Esophagus squamous epithelium (tissue), 4 donors: Measurements from ENCODE around the gene CCDC74A.
"Not testable (repeated sequence)": the region's sequence is repeated elsewhere in the genome, so short reads cannot be mapped to it uniquely, and the experiment has no call there.

Experiments
- CTCF ChIP-seq, 6 experiments: fragments of 450-650 bp in 4 of 6; fragments of 200-600 bp in 2 of 6; sonication (generic) in 2 of 6; IDR thresholded peaks; one replicate each; pipeline ENCODE4 v1.5.1; 2016 to 2019; ENCODE audit warnings: antibody characterized with exemption in 6 of 6, mild to moderate bottlenecking in 4 of 6, moderate library complexity in 4 of 6
- POLR2A ChIP-seq, 4 donors: fragments of 450-650 bp; IDR thresholded peaks; one replicate each; pipeline ENCODE4 v1.6.1; 2017; ENCODE audit warnings: antibody characterized with exemption in 4 of 4, mild to moderate bottlenecking in 4 of 4, moderate library complexity in 3 of 4

- TF ChIP-seq CTCF, POLR2A (IDR thresholded peaks at IDR 0.05): not testable (repeated sequence)
Observed at GRCh38 chr2:131486201-131486902, 41.3 kb upstream of the CCDC74A start.
